ENCODE measurements around the gene CHCHD4. TPM values are rescaled to one million over a fixed set of nuclear protein-coding genes. Genes with fewer than 3 reads are reported as not detected.
A peak's percentile ranks its signal among the peaks of the same experiment; 100 is the strongest.

CHCHD4 gene
- total RNA-seq, 1 experiment from 2014 or later: 27.5 TPM

DNA sequence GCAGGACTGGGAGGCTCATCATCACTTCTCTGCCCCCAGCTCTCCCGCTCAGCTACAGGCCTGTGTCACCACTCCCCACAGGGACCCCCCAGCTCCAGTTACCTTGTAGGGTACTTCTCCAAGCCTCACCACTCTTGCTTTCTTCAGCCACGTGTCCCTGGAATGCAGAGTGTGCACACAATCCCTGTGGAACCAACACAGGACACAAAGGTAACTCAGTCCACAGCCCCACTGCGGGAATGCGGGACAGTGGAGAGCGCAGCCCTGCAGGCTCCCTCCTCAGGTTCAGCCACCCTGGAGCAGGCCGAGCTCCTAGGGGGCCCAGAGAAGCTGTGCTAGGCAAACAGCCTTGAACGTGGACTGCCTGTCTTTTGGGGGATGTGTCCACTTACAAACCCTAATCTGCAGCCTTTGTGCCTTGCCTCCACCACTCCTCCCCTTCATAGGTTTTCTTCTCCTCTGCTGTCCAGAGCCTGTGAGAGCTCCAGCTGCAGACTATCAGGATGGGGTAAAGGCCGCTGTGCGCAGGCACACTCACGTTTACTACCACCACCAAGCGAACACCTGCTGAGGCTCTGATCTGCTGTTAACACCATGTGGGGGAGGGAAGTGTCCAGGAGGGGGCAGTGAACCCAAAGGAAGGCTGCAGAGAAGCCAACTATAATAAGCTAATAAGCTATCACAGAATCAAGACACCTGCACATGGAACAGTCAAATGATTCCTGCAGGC lies 27.7 kb upstream of the CHCHD4 start:
- H3K4me3 Mint-ChIP-seq: no peak overlapping the region
- peaks cover 14% of the 10 kb centered on the region for H3K4me1 Mint-ChIP-seq
- H3K27ac Mint-ChIP-seq: no peak overlapping the region
- POLR2A ChIA-PET: no interaction called here
- CTCF ChIA-PET: interaction anchor here (0.6 to 2.3 kb wide), 6 partner anchors 26 to 495 kb away, joined by 3 to 10 read pairs (median 4); partner anchors contain the start of gene XPC
- no peaks in the 10 kb centered on the region for H3K27me3 Mint-ChIP-seq (ENCODE audit: low read depth)
- no peaks in the 10 kb centered on the region for H3K9me3 Mint-ChIP-seq
- peaks cover 23% of the 10 kb centered on the region for H3K36me3 Mint-ChIP-seq
- ATAC-seq (peak; percentile 13; the same call in 1 of the 2 replicates), DNase-seq (ENCODE audit: low spot score) (no peak)
- no peak for TF ChIP-seq CREM (CRISPR knock-in tag; IDR thresholded peaks at IDR 0.05)
- TF ChIP-seq, protein P1, sequence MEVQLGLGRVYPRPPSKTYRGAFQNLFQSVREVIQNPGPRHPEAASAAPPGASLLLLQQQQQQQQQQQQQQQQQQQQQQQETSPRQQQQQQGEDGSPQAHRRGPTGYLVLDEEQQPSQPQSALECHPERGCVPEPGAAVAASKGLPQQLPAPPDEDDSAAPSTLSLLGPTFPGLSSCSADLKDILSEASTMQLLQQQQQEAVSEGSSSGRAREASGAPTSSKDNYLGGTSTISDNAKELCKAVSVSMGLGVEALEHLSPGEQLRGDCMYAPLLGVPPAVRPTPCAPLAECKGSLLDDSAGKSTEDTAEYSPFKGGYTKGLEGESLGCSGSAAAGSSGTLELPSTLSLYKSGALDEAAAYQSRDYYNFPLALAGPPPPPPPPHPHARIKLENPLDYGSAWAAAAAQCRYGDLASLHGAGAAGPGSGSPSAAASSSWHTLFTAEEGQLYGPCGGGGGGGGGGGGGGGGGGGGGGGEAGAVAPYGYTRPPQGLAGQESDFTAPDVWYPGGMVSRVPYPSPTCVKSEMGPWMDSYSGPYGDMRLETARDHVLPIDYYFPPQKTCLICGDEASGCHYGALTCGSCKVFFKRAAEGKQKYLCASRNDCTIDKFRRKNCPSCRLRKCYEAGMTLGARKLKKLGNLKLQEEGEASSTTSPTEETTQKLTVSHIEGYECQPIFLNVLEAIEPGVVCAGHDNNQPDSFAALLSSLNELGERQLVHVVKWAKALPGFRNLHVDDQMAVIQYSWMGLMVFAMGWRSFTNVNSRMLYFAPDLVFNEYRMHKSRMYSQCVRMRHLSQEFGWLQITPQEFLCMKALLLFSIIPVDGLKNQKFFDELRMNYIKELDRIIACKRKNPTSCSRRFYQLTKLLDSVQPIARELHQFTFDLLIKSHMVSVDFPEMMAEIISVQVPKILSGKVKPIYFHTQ (CRISPR knock-in tag; IDR thresholded peaks at IDR 0.05): no peak
- TF ChIP-seq SOX15 (CRISPR knock-in tag; IDR thresholded peaks at IDR 0.05): no peak
- TF ChIP-seq ELF4 (CRISPR knock-in tag; IDR thresholded peaks at IDR 0.05; ENCODE audit: low read depth): no peak
- no peak for TF ChIP-seq MYBL2 (CRISPR knock-in tag; IDR thresholded peaks at IDR 0.05)
- TF ChIP-seq EMX1 (CRISPR knock-in tag; IDR thresholded peaks at IDR 0.05): no peak
- TF ChIP-seq ESRRA (CRISPR knock-in tag; IDR thresholded peaks at IDR 0.05; ENCODE audit: borderline replicate concordance): no peak
- TF ChIP-seq, protein P2, sequence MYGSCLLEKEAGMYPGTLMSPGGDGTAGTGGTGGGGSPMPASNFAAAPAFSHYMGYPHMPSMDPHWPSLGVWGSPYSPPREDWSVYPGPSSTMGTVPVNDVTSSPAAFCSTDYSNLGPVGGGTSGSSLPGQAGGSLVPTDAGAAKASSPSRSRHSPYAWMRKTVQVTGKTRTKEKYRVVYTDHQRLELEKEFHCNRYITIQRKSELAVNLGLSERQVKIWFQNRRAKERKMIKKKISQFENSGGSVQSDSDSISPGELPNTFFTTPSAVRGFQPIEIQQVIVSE (CRISPR knock-in tag; IDR thresholded peaks at IDR 0.05; ENCODE audit: borderline replicate concordance): no peak
- TF ChIP-seq JUN (CRISPR knock-in tag; IDR thresholded peaks at IDR 0.05): no peak
- TF ChIP-seq, protein P3, sequence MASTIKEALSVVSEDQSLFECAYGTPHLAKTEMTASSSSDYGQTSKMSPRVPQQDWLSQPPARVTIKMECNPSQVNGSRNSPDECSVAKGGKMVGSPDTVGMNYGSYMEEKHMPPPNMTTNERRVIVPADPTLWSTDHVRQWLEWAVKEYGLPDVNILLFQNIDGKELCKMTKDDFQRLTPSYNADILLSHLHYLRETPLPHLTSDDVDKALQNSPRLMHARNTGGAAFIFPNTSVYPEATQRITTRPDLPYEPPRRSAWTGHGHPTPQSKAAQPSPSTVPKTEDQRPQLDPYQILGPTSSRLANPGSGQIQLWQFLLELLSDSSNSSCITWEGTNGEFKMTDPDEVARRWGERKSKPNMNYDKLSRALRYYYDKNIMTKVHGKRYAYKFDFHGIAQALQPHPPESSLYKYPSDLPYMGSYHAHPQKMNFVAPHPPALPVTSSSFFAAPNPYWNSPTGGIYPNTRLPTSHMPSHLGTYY (CRISPR knock-in tag; IDR thresholded peaks at IDR 0.05): no peak
- no peak for TF ChIP-seq FOXP1 (CRISPR knock-in tag; IDR thresholded peaks at IDR 0.05; ENCODE audit: borderline replicate concordance)
- TF ChIP-seq ZNF317 (CRISPR knock-in tag; IDR thresholded peaks at IDR 0.05; ENCODE audit: borderline replicate concordance, low read depth): no peak
- no peak for TF ChIP-seq ZNF138 (CRISPR knock-in tag; conservative IDR thresholded peaks at IDR 0.05)
- TF ChIP-seq TEAD1 (CRISPR knock-in tag; IDR thresholded peaks at IDR 0.05): no peak

DNA sequence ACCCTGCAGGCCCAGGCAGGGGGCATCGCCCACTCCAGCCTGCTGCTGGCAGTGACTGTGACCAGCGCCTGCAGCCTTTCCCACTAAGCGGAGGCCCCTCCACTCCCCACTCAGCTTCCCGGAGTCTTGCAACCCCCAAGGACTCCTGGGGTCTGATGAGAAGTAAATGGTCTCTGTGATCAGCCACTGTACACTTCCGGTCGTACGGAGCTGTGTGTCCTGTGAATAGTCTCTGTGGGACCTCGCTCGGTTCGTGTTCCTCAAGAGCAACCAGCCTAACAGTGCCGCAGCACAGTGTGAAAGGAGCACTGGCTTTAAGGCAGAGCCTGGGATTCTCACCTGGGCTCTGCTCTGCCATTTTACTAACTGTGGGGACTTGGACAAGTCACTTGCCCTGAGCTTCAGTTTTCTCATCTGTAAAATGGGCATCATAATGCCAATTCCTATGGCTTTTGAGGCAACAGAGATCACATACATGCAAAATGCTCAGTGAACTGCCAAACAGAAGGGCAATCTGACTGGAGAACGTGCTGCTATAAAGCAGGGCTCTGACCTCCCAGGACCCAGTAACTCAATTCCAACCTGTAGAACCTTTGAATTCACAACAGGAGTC lies 26.9 kb upstream of the CHCHD4 start:
- peaks cover 17% of the 10 kb centered on the region for H3K4me1 Mint-ChIP-seq

More for the DNA sequence above, 26.9 kb upstream of the CHCHD4 start:
- no peak overlapping the region for H3K27ac Mint-ChIP-seq
- TF ChIP-seq ZNF263 (CRISPR knock-in tag; IDR thresholded peaks at IDR 0.05; ENCODE audit: low read depth) (no peak), MYBL2 (CRISPR knock-in tag; IDR thresholded peaks at IDR 0.05) (no peak), SMAD3 (CRISPR knock-in tag; IDR thresholded peaks at IDR 0.05; ENCODE audit: borderline replicate concordance) (no peak), NFE2L1 (CRISPR knock-in tag; IDR thresholded peaks at IDR 0.05) (no peak)
- TF ChIP-seq, protein P4, sequence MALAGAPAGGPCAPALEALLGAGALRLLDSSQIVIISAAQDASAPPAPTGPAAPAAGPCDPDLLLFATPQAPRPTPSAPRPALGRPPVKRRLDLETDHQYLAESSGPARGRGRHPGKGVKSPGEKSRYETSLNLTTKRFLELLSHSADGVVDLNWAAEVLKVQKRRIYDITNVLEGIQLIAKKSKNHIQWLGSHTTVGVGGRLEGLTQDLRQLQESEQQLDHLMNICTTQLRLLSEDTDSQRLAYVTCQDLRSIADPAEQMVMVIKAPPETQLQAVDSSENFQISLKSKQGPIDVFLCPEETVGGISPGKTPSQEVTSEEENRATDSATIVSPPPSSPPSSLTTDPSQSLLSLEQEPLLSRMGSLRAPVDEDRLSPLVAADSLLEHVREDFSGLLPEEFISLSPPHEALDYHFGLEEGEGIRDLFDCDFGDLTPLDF (CRISPR knock-in tag; IDR thresholded peaks at IDR 0.05): no peak
- TF ChIP-seq, protein P5, sequence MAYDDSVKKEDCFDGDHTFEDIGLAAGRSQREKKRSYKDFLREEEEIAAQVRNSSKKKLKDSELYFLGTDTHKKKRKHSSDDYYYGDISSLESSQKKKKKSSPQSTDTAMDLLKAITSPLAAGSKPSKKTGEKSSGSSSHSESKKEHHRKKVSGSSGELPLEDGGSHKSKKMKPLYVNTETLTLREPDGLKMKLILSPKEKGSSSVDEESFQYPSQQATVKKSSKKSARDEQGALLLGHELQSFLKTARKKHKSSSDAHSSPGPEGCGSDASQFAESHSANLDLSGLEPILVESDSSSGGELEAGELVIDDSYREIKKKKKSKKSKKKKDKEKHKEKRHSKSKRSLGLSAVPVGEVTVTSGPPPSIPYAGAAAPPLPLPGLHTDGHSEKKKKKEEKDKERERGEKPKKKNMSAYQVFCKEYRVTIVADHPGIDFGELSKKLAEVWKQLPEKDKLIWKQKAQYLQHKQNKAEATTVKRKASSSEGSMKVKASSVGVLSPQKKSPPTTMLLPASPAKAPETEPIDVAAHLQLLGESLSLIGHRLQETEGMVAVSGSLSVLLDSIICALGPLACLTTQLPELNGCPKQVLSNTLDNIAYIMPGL (CRISPR knock-in tag; IDR thresholded peaks at IDR 0.05): no peak
- TF ChIP-seq, protein P6, sequence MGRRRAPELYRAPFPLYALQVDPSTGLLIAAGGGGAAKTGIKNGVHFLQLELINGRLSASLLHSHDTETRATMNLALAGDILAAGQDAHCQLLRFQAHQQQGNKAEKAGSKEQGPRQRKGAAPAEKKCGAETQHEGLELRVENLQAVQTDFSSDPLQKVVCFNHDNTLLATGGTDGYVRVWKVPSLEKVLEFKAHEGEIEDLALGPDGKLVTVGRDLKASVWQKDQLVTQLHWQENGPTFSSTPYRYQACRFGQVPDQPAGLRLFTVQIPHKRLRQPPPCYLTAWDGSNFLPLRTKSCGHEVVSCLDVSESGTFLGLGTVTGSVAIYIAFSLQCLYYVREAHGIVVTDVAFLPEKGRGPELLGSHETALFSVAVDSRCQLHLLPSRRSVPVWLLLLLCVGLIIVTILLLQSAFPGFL (CRISPR knock-in tag; IDR thresholded peaks at IDR 0.05; ENCODE audit: borderline replicate concordance): no peak
- TF ChIP-seq, protein P7, sequence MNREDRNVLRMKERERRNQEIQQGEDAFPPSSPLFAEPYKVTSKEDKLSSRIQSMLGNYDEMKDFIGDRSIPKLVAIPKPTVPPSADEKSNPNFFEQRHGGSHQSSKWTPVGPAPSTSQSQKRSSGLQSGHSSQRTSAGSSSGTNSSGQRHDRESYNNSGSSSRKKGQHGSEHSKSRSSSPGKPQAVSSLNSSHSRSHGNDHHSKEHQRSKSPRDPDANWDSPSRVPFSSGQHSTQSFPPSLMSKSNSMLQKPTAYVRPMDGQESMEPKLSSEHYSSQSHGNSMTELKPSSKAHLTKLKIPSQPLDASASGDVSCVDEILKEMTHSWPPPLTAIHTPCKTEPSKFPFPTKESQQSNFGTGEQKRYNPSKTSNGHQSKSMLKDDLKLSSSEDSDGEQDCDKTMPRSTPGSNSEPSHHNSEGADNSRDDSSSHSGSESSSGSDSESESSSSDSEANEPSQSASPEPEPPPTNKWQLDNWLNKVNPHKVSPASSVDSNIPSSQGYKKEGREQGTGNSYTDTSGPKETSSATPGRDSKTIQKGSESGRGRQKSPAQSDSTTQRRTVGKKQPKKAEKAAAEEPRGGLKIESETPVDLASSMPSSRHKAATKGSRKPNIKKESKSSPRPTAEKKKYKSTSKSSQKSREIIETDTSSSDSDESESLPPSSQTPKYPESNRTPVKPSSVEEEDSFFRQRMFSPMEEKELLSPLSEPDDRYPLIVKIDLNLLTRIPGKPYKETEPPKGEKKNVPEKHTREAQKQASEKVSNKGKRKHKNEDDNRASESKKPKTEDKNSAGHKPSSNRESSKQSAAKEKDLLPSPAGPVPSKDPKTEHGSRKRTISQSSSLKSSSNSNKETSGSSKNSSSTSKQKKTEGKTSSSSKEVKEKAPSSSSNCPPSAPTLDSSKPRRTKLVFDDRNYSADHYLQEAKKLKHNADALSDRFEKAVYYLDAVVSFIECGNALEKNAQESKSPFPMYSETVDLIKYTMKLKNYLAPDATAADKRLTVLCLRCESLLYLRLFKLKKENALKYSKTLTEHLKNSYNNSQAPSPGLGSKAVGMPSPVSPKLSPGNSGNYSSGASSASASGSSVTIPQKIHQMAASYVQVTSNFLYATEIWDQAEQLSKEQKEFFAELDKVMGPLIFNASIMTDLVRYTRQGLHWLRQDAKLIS (CRISPR knock-in tag; IDR thresholded peaks at IDR 0.05; ENCODE audit: borderline replicate concordance): no peak
- ChIA-PET POLR2A (no interaction called here), CTCF (interaction anchor here (1.8 kb wide), 1 partner anchor 26 kb away, joined by 4 read pairs; no protein-coding TSS in a partner anchor)
- no peaks in the 10 kb centered on the region for H3K9me3 Mint-ChIP-seq
- no peak for ATAC-seq
- no peak for DNase-seq (ENCODE audit: low spot score)
- H3K4me3 Mint-ChIP-seq: no peak overlapping the region
- H3K27me3 Mint-ChIP-seq (ENCODE audit: low read depth): no peaks in the 10 kb centered on the region
- H3K36me3 Mint-ChIP-seq: peaks cover 22% of the 10 kb centered on the region
